DMS79 treated with DMSO at 0.1 percent for 48 hours (cell line): ENCODE measurements around the gene ADAMTS16.

ENCODE experiments used
- DNase-seq: peaks from one replicate; lab custom pipeline; 2025; lab: John Stamatoyannopoulos, UW

ADAMTS16 gene

DNA sequence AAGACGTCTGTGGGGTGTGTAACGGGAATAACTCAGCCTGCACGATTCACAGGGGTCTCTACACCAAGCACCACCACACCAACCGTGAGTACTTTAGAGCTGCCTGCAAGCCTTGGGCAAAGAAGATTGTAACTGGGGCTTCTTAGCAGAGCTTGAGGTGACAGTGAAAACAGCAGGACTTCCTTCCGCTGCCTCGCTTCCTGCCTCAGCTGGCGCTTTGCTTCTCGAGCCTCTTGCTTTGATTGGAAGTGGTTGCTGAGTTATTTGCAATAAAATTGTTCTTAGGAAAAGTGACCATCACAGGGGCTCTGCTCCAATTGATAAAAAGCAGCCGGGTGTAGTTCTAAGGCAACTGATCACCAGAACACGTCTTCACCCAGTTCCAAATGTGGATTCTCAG, 99.1 kb downstream of the ADAMTS16 start:
- no peak for DNase-seq

- DNase-seq: no peak
Observed at GRCh38 chr5:5240234-5240633, 100.1 kb downstream of the ADAMTS16 start.

GRCh38 chr5:5242056-5242455, 101.9 kb downstream of the ADAMTS16 start:
- no peak for DNase-seq

DNA sequence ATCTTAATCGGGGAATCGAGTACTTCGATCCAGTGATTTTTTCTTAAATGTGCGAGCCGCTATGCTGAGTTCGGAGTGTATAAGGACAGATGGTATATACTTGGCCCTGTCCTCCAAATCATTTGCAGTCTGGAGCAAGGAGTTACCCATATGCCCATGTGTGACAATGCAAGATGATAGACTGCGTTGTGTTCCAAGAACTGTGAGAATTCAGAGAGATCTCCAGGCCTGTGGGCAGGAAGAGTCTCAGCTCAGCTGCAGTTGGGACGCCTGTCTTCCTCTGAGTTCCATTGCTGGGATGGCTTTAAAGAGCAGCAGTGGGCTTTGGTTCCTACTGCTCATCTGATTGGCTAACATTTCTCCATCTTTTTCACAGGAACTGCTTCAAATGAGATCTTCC, 106.6 kb downstream of the ADAMTS16 start:
- DNase-seq: no peak

GRCh38 chr5:5250758-5251157, 110.6 kb downstream of the ADAMTS16 start:
- no peak for DNase-seq

DNA sequence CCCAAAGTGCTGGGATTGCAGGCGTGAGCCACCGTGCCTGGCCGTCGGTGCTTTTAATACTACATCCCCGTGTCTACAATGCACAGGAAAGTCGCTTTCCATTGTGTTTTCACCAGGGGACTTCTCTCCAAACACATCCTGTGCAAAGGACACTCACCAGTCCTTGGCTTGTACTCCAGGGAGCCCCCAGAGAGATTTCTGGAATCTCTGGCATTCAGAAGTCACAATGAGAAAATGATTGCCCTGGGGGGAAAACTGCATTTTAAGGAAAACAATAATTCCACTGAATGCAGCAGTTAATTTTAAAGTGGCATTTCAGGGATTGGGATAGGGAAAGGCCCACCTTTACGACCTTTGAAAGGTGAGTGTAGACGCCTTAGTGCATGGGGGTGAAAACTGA, 112.0 kb downstream of the ADAMTS16 start:
- DNase-seq: no peak

- DNase-seq: no peak
Observed at GRCh38 chr5:5257353-5257752, 117.2 kb downstream of the ADAMTS16 start.

GRCh38 chr5:5258564-5258963, 118.4 kb downstream of the ADAMTS16 start:
- no peak for DNase-seq

- no peak for DNase-seq
Observed at GRCh38 chr5:5264727-5265126, 124.6 kb downstream of the ADAMTS16 start.

DNA sequence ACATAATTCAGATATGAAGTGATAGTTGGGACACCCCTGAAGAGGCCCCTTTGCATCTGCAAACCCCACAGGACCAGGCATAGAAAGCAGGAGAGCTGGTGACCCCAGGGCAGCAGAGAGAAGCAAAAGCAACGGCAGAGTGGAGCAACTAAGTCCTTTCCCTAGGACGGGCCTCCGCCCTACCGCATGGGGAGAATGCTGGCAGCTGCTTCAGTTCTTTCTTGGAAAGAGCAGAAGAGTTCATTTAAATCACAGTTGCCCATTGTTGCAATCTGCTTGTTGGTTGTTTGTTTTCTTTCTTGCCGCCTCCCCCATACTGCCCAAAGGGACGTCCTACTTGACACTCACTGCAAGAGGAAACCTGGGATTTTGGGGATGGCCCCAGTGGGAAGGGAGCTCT, 126.2 kb downstream of the ADAMTS16 start:
- no peak for DNase-seq

DNA sequence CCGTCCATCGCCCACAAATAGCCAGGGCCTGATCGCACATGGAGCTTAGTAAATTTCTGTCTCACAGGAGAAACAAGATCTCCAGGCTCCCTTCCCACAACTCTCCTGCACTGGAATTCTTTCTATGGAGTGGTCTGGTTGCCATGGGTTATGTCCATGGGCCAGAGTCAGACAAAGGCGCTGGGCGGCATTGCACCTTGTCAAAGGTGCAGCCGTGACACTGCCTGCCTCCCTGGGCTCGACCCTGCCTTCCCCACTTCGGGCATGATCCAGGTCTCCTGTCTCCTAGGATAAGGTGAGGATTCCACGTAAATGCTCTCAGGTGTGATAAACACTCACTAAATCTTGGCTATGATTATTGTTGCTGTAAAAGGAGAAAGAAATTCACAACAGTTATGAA, 130.0 kb downstream of the ADAMTS16 start:
- DNase-seq: no peak

DNA sequence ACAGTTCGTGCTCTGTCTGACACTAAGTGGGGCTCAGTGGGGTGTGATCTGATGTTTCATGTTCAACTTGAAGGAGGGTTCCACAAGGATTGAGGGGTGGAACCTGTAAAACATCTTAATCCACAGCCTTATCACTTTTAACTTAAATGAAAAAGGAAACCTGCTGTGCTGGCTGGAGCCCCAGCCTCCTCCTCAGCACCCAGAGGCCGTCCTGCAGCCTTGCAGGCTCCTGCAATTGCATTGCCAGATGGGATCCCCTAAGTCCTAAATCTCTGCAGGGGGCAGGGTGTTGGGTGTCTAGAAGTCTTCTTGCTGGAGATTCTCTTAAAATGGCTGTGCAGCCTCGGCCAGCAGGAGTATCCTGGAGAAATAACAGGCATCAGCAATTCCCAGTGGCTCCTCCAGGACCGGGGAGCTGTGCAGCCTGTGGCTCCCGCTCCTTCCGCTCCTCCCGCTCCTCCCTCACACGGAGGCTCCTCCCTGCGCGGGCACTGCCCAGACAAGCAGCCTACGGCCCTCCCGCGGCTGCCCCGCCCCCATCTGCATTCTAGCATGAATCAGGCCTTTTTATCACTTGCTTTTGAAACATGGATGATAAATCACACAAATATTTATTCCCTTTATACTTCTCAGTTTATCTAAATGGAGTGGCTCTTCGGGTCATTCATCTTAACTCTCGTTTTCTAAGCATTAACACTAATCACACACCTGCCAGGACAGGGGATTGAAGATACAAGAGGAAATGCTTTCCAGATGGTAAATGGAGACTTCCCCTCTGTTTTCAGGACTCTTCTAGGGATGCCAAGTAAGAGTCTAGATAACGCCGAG, 131.0 kb downstream of the ADAMTS16 start:
- peak; percentile 81 for DNase-seq

GRCh38 chr5:5271786-5272321, 131.7 kb downstream of the ADAMTS16 start:
- DNase-seq: no peak

GRCh38 chr5:5273398-5273797, 133.3 kb downstream of the ADAMTS16 start:
- no peak for DNase-seq

DNA sequence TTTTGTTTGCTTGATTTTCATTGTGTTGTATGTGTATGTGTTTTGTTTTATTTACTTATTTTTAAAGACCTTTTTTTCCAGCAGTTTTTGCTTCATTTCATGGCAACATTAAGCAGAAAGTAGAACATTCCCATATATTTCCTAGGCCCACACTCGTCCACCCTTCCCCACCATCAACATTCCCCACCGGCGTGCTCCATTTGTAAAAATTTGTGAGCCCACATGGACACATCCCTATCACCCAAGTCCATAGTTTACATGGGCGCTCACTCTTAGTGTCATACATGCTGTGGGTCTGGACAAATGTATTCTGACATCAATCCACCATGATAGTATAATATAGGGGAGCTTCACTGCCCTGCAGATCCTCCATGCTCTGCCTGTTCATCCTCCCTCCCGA, 133.8 kb downstream of the ADAMTS16 start:
- no peak for DNase-seq

- no peak for DNase-seq
Observed at GRCh38 chr5:5275211-5275610, 135.1 kb downstream of the ADAMTS16 start.

DNA sequence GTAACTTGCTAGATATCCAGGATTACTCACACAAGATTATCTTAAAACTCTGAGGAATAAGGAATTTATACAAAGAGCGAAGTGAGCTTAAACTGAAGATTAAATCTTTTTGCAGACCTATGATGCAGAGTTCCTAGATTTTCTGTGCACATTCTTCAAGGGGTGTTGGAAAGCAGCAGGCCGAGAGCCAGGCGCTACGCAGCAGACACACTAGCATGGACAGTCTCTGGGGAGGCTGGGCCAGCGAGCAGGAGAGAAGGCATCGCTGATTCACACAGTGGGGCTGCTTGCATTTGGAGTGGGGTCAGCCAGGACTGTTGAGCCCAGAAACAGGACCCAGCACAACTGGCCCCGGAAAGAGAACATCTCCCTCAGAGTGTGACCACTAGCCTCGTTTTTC, 136.3 kb downstream of the ADAMTS16 start:
- DNase-seq: no peak

- no peak for DNase-seq
Observed at GRCh38 chr5:5276951-5277517, 136.9 kb downstream of the ADAMTS16 start.

- no peak for DNase-seq
Observed at GRCh38 chr5:5278201-5278814, 138.2 kb downstream of the ADAMTS16 start.

- DNase-seq: no peak
Observed at GRCh38 chr5:5278815-5279381, 138.8 kb downstream of the ADAMTS16 start.

GRCh38 chr5:5285906-5286305, 145.8 kb downstream of the ADAMTS16 start:
- no peak for DNase-seq

- DNase-seq: no peak
Observed at GRCh38 chr5:5287419-5287818, 147.3 kb downstream of the ADAMTS16 start.

DNA sequence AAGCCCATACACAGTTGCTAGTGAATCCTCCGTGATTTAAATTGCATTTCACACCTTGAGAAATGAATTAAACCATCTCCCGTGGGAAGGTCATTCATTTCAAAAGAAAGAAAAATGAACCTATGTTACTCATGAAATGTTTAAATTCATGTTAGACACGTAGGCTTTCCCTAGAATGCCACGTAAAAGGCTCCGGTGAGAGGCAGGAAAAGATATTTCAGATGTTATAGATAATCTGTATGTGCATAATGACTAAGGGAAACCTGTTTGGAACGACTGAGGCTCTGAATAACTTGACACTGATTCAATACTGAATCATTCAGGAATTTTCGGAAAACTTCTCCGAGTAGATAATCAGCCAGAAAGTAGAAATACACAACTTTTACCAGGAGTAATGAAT, 148.1 kb downstream of the ADAMTS16 start:
- no peak for DNase-seq
